HG03460 (cell line): ENCODE measurements around the gene PRADC1.
A peak's percentile ranks its signal among the peaks of the same experiment; 100 is the strongest.

Source experiments
- ATAC-seq: cut with Tn5 transposase; IDR thresholded peaks from one replicate; pipeline ENCODE4 v1.9.1; 2021; ENCODE audit not compliant: unreplicated experiment

PRADC1 gene

GRCh38 chr2:73238149-73238548 lies 5.1 kb upstream of the PRADC1 start:
- ATAC-seq, result no peak

- ATAC-seq, result no peak
These were observed 4.1 kb upstream of the PRADC1 start for GRCh38 chr2:73237168-73237567.

- ATAC-seq, result no peak
These were observed 2.4 kb upstream of the PRADC1 start for GRCh38 chr2:73235315-73236028.

- ATAC-seq, result peak; percentile 63
These were observed 1.1 kb upstream of the PRADC1 start, which contains the start of gene CCT7 for GRCh38 chr2:73233932-73234832. TSS of gene CCT7 (plus strand) at chr2:73234308. CDS start at chr2:73234379, 71 bp downstream.

- no peak for ATAC-seq
These were observed 461 bp downstream of the PRADC1 start for GRCh38 chr2:73232403-73233153.

GRCh38 chr2:73228631-73229030 lies 4.4 kb downstream of the PRADC1 start:
- no peak for ATAC-seq

GRCh38 chr2:73227086-73227485 lies 6.0 kb downstream of the PRADC1 start:
- no peak for ATAC-seq

- ATAC-seq, result no peak
These were observed 7.3 kb downstream of the PRADC1 start for GRCh38 chr2:73225513-73226360.

- ATAC-seq, result no peak
These were observed 9.2 kb downstream of the PRADC1 start for GRCh38 chr2:73223821-73224220.

GRCh38 chr2:73218298-73218697 lies 14.7 kb downstream of the PRADC1 start:
- no peak for ATAC-seq

GRCh38 chr2:73217826-73218225 lies 15.2 kb downstream of the PRADC1 start:
- no peak for ATAC-seq

- ATAC-seq, result no peak
These were observed 15.9 kb downstream of the PRADC1 start for GRCh38 chr2:73217160-73217559.

GRCh38 chr2:73215254-73215653 lies 17.8 kb downstream of the PRADC1 start:
- no peak for ATAC-seq

- peak; percentile 91 for ATAC-seq
These were observed 18.7 kb downstream of the PRADC1 start, which contains the start of gene SMYD5 for GRCh38 chr2:73214120-73215035. TSS of gene SMYD5 (plus strand) at chr2:73214245. CDS start at chr2:73214267, 22 bp downstream.

- peak; percentile 67 for ATAC-seq
These were observed 20.4 kb downstream of the PRADC1 start for GRCh38 chr2:73212448-73213176.

- ATAC-seq, result no peak
These were observed 21.0 kb downstream of the PRADC1 start for GRCh38 chr2:73212098-73212447.

- ATAC-seq, result no peak
These were observed 22.3 kb downstream of the PRADC1 start for GRCh38 chr2:73210696-73211095.

- no peak for ATAC-seq
These were observed 23.0 kb downstream of the PRADC1 start for GRCh38 chr2:73210019-73210418.

GRCh38 chr2:73208258-73208657 lies 24.8 kb downstream of the PRADC1 start:
- no peak for ATAC-seq
